GDM1 (cell line): ENCODE results near the gene MRPS18A.

ENCODE experiments used
- DNase-seq: peaks from one replicate; lab custom pipeline; 2025; lab: John Stamatoyannopoulos, UW

Gene MRPS18A

DNA sequence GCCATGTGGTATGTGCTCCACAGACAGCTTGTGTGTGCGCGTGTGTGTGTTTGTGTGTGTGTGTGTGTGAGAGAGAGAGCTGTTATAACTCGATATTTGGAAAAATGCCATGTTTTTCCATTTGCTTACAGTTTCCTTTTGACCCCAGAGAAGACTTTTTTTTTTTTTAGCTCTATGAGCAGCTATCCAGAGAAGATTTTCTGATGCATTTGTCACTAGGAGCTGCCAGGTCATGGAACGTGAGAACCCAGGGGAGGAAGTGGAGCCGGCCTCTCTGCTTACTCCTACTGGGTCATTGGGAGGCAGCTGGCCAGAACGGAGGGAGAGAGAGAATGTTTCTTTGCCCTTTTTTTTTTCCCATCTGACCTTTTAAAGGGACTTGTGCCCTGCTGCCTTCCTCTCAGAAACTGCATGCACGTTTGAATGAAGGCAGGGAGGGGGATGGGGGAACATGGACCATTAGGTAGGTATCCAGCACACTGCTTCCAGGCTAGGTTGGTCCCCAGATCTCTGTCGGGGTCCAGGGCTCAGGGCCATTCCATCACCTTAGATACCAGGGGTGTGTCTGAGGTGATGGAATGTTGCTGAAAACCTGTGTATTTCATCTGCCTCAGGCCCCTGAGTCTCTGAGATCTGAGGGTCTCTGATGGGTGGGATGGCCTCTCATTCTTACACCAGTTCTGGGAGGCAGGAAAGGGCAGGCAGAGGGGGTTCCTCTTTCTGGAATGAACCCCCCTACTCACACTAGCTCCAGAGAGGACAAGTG is 11.2 kb upstream of the MRPS18A start:
- no peak for DNase-seq

- DNase-seq = no peak
Observed at GRCh38 chr6:43697421-43697820, 9.8 kb upstream of the MRPS18A start.

DNA sequence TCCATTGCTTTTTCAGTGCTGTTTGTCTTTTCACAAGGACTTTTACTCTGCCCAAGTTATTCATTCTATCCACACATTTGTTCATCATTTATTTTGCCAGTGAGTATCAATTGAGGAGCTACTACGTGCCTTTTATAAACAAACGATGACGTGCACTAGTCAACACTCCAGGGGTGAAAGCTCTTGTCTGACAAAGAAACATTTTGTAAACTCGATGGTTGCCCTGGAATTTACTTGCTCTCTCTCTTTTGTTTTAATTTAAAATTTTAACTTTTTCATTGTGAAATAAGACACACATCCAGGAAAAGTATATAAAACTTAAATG is 8.3 kb upstream of the MRPS18A start:
- no peak for DNase-seq

DNA sequence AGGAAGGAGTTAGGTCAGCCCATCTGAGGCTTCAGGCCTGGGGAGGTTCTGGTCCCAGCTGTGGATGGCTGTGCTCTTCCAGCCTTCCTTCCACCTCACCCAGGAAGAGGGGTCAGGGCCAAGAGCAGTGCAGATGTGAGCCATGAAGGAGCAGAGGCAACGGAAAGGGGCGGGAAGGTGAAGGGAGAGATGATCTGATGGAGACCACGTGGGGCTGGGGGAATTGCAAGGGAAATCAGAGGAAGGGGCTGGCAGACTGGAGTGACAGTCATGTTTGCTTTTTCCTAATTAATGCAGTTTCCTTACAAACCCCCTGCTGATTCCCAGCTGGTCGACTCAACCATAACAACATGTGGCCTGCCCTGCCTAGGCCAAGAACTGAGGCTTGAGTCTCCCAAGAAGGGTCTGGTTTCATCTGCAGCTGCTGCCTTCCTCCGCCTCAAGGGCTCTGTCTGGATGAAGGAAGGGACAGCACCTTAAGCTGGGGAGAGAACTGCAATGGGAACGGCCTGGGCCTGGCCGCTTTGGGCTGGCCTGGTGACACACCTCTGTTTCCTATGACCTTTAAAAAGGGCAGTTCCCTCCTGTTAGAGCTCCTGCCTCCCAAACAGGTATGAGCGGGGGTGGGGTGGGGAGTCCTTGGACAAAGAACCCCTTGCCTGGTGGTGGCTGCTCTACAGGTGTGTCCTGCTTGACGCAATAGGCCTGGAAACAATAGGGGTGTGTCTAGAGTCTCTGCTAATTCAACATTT is 7.8 kb upstream of the MRPS18A start:
- no peak for DNase-seq

DNA sequence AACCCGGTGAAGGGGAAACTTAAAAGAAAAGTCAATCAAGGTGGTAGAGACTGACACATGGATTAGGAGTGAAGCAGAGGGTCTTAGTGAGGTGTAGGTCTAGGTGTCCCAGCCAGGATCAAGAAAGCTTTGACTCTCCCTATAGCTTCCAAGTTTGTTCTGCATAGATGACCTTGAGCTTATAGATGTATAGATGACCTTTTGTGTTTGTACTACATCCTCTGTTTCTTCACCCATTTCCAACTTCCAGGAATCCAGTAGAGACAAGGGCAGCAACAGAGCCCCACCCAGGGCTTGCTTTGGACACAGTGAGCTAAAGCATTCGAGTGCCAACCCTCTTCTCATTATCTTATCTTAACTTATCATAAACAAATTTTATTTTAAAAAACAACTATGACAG is 1.8 kb upstream of the MRPS18A start:
- DNase-seq = no peak

GRCh38 chr6:43687079-43687436 is 533 bp downstream of the MRPS18A start:
- DNase-seq = no peak

DNA sequence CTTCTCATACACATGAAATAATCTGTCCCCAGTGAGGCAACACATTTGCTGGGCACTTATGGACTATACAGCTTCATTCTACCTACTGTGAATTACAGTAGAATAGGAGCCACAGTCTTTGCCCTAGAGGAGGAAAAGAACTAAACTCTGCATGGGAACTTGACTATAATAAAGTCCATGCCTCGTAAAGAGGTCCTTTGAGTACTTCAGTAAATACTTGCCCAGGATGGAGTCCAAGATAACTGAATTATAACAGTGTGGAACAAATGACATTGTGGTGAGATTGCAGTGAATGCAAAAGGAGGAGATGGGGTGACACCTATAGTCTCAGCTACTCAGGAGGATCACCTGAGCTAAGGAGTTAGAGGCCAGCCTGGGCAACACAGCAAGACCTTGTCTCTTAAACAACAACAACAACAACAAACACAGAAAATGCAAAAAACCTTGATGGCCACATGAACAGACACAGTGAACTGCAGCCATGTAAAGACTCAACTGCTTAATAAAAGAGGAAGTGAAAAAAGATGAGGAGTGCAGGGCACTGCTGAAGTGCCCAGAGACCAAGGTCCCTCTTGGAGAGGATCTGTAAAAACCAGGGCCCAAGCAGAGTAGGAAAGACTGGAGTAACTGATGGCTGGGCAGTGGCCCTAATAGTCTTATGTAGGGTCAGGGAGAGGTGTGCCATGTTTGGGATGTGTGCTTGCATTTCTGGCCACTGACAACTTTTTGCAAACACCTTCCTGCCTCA is 3.7 kb downstream of the MRPS18A start:
- DNase-seq = no peak

- DNase-seq = no peak
Observed at GRCh38 chr6:43682724-43683429, 4.7 kb downstream of the MRPS18A start.

DNA sequence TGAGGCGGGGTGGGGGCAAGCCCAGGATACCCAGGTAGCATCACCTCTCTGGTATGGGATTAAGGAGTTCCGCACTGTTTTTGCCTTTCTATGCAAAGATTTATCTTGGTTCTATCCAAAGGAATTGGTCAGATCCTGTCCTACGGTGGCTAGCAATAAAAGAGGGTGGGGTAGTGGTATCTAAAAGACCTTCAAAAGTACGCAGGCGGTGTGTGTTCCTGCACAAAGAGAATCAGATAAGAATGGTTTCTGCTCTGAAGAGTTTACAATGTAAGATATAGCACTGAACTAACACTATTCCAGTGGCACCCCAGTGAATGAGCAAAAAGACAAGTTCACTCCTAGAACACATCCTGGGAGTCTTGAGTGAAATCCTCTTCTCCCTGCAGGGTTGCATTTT is 6.3 kb downstream of the MRPS18A start:
- no peak for DNase-seq

GRCh38 chr6:43680308-43681200 is 7.0 kb downstream of the MRPS18A start:
- DNase-seq = no peak

DNA sequence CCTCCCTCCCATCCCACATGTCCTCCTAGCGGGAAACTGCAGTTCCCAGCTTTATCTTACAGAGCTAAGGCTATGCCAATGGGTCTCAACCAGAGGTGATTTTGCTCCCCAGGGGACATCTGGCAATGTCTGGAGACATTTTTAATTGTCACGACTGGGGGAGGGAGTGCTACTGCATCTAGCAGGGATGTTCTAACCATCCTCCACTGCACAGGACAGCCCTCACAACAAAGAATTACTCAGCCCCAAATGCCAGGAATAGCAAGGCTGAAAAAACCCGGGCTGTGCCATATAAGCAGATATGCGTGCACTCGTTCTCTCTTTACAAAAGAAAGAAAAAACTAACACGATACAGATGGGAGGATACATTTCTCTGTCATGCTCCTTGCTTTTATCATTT is 8.5 kb downstream of the MRPS18A start:
- DNase-seq = no peak

GRCh38 chr6:43678341-43678740 is 9.2 kb downstream of the MRPS18A start:
- no peak for DNase-seq

- no peak for DNase-seq
Observed at GRCh38 chr6:43677759-43678158, 9.8 kb downstream of the MRPS18A start.

- DNase-seq = no peak
Observed at GRCh38 chr6:43676962-43677606, 10.5 kb downstream of the MRPS18A start.

DNA sequence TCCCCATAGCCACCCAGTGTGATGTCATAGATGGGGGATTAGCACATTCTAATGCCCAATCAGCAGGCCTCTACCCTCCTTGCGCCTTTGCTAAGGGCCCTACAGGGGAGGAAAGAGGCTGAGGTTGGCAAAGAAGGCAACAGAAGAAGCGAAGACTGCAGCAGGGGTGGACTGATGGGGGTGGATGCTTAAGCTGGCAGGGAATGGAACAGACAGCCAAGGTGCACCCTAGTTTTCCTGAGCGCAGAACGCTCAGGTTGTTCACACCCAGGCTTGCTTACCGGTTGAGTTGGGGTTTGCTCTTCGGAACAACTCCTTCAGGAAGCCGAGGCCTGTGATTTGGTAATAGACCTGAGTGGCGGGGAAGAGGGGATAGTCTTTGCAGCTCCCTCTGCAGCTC is 12.7 kb downstream of the MRPS18A start:
- DNase-seq = no peak

GRCh38 chr6:43674291-43674690 is 13.3 kb downstream of the MRPS18A start:
- DNase-seq = no peak

DNA sequence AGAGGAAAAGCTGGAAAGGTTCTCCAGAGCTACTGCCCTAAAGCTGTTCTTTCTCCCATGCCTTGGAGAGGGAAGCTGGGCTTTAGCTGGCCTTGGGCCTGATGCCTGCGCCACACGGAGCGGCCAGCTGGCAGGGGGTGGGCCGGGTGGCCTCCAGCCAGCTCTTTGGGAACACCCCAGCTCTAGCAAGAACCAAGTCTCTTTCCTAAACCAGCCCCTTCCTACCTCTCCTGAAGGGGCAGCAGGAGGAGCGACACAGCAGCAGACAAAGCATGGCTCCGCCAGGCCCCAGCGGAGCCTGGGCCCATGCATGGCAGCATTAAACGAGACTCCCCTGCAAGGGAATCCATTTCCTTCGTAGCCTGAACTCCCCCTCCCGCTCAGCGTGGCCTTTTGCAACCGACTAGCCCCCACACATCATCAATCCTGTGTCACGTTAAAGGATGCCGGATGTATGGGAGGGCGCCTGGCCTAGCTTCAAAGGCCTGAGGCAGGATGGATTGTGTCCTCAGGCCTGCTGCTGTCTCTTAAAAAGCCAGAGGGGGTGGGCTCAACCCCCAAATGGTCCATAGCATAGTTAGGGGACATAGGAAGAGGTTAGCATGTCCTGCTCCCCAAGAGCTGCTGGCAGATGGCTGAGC is 14.0 kb downstream of the MRPS18A start:
- DNase-seq = no peak

GRCh38 chr6:43671801-43672690 is 15.5 kb downstream of the MRPS18A start:
- no peak for DNase-seq

- DNase-seq = no peak
Observed at GRCh38 chr6:43671011-43671800, 16.4 kb downstream of the MRPS18A start.
